HG02938 (cell line): ENCODE data around the gene CPSF3.
"Not testable (repeated sequence)": the region's sequence is repeated elsewhere in the genome, so short reads cannot be mapped to it uniquely, and the experiment has no call there.

Experiments used
- ATAC-seq: cut with Tn5 transposase; IDR thresholded peaks from one replicate; pipeline ENCODE4 v1.9.1; 2021; ENCODE audit warnings: mild to moderate bottlenecking, moderate library complexity; ENCODE audit not compliant: unreplicated experiment

The CPSF3 gene

GRCh38 chr2:9392898-9393765 lies 30.3 kb upstream of the CPSF3 start:
- ATAC-seq: no peak

- no peak for ATAC-seq
Observed at GRCh38 chr2:9394816-9395215, 28.6 kb upstream of the CPSF3 start.

- ATAC-seq: no peak
Observed at GRCh38 chr2:9397201-9397600, 26.3 kb upstream of the CPSF3 start.

GRCh38 chr2:9398251-9398650 lies 25.2 kb upstream of the CPSF3 start:
- not testable (repeated sequence) for ATAC-seq

- no peak for ATAC-seq
Observed at GRCh38 chr2:9398881-9399780, 24.3 kb upstream of the CPSF3 start.

- ATAC-seq: no peak
Observed at GRCh38 chr2:9400268-9401058, 23.0 kb upstream of the CPSF3 start.

GRCh38 chr2:9401059-9401547 lies 22.4 kb upstream of the CPSF3 start:
- ATAC-seq: no peak

- no peak for ATAC-seq
Observed at GRCh38 chr2:9401646-9402371, 21.6 kb upstream of the CPSF3 start.

- no peak for ATAC-seq
Observed at GRCh38 chr2:9403924-9404323, 19.5 kb upstream of the CPSF3 start.

GRCh38 chr2:9404451-9404850 lies 19.0 kb upstream of the CPSF3 start:
- no peak for ATAC-seq

- ATAC-seq: no peak
Observed at GRCh38 chr2:9405636-9406035, 17.8 kb upstream of the CPSF3 start.

GRCh38 chr2:9406529-9407362 lies 16.7 kb upstream of the CPSF3 start:
- ATAC-seq: no peak

GRCh38 chr2:9407363-9407811 lies 16.1 kb upstream of the CPSF3 start:
- ATAC-seq: no peak

GRCh38 chr2:9408641-9409151 lies 14.8 kb upstream of the CPSF3 start:
- ATAC-seq: no peak

- ATAC-seq: no peak
Observed at GRCh38 chr2:9410108-9410507, 13.3 kb upstream of the CPSF3 start.

GRCh38 chr2:9412781-9413180 lies 10.7 kb upstream of the CPSF3 start:
- ATAC-seq: no peak

GRCh38 chr2:9415516-9416169 lies 7.8 kb upstream of the CPSF3 start:
- no peak for ATAC-seq

GRCh38 chr2:9416267-9416961 lies 7.0 kb upstream of the CPSF3 start:
- ATAC-seq: no peak
